ENCODE results near the gene INTS6. TPM values are rescaled to one million over a fixed set of nuclear protein-coding genes. Genes with fewer than 3 reads are reported as not detected.

The INTS6 gene
- total RNA-seq, 2 donors from 2014 or later: 27.0 to 29.1 TPM

GRCh38 chr13:51359352-51359751, 93.5 kb downstream of the INTS6 start:
- no peak for DNase-seq (ENCODE audit: low spot score)
- intact Hi-C loops (cut with DNase I): no loop called here

DNA sequence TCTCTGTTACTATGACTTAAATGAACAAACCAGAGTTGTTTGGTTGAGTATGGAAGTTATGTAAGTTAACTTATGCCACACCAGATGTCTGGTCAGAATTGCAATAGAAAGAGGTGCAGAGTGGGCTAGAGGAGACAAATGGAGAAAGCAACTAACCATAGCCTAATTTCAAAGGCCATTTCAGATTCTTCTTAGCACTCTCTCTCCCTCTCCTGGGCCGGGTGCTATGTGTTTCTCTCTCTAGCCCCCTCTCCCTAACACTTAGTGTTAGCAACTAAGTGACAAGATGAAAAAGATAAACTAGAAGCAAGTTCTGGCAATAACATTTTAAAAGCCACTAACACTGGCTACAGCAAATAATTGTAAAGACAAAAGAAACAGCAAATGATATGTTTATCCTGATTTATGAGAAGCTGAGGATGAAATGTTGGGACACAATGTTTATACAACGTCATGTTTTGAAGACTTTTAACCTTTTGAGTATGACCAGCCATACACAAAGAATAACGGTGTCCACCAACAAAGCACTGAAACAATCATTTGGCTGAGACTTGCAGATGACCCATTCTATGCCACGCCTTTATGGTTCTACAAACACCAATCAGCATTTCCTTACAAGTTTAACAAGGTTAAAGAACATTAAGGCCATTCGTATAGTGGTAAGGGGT, 94.8 kb downstream of the INTS6 start:
- DNase-seq (ENCODE audit: low spot score): no peak
- intact Hi-C loops (cut with DNase I): no loop called here

GRCh38 chr13:51355217-51355616, 97.6 kb downstream of the INTS6 start:
- intact Hi-C loops (cut with DNase I): no loop called here
- DNase-seq (ENCODE audit: low spot score): no peak

- intact Hi-C loops (cut with DNase I): no loop called here
- no peak for DNase-seq (ENCODE audit: low spot score)
These were observed 103.8 kb downstream of the INTS6 start for GRCh38 chr13:51349016-51349415.

GRCh38 chr13:51348069-51348967, 104.5 kb downstream of the INTS6 start:
- intact Hi-C loops (cut with DNase I): no loop called here
- DNase-seq (ENCODE audit: low spot score): no peak

DNA sequence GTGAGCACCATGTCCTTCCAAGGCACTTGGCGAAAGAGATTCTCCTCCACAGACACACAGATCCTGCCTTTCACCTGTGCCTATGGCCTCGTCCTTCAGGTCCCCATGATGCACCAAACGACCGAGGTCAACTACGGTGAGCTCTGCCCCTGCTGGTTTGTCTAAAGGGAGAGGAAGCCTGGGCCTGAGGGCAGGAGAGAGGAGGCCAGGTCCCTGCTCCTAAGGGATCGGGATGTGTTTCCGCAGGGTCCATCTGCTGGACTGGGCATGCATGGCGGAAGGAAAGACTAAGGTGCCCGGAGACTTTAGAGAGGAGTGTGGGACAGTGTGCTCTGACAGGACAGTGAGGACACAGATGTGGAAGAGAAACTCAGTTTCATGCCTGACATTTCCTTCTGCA, 105.7 kb downstream of the INTS6 start:
- no peak for DNase-seq (ENCODE audit: low spot score)
- intact Hi-C loops (cut with DNase I): no loop called here

GRCh38 chr13:51346397-51346796, 106.4 kb downstream of the INTS6 start:
- intact Hi-C loops (cut with DNase I): no loop called here
- no peak for DNase-seq (ENCODE audit: low spot score)

DNA sequence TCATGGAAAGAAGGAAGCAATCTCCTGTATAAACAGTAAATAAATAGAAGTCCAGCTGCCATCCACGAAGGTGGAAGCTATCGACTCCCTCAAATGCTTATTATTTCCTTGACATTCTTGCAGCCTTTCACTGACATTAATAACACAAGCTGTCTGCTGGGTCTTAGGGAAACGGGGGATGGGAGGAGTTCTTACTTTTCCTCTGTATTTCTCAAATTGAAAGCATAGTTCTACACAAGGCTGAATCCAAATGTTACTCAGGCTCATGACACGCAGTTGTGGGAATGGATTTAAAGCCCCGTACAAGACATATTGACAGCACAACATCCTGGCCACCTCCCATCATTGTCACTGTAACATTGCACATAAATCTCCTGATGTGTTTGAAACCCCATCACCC, 109.4 kb downstream of the INTS6 start:
- intact Hi-C loops (cut with DNase I): no loop called here
- DNase-seq (ENCODE audit: low spot score): no peak

DNA sequence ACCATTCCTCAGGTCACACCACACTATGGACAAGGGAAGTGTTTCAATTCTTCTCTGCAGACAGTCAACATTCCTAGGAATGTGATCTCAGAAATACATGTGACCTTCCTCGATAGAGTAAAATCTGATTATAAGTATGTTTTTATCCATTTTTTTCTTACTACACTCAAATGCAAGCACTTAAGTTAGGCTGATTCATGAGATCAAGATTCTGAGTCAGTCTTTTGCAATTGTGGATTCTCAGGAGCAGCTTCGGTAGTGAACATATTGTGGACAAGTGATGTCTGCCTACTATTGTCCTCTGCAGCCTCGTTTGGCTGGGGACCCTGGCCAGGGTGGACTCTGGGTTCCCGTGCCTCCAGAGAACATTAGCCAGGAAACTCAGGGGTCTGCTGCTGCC, 110.1 kb downstream of the INTS6 start:
- DNase-seq (ENCODE audit: low spot score): no peak
- intact Hi-C loops (cut with DNase I): no loop called here

DNA sequence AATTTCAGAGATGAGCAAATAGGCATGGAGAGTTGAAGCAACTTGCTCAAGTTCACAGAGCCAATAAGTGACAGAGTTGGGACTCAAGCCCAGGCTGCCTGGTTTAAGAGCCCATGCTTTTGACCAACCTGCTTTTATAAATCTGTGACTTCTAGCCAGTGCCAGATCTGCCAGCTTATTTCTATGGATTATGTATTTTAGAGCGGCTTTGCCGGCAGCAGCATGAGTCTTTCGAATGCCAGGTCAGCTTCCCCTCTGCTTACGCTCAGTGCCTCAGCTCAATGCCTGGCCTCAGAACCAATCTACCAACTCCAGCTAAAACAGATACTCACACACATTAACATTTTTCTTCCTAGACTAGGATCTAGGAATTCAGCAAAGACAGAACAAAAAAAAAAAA, 111.0 kb downstream of the INTS6 start:
- DNase-seq (ENCODE audit: low spot score): no peak
- intact Hi-C loops (cut with DNase I): no loop called here

DNA sequence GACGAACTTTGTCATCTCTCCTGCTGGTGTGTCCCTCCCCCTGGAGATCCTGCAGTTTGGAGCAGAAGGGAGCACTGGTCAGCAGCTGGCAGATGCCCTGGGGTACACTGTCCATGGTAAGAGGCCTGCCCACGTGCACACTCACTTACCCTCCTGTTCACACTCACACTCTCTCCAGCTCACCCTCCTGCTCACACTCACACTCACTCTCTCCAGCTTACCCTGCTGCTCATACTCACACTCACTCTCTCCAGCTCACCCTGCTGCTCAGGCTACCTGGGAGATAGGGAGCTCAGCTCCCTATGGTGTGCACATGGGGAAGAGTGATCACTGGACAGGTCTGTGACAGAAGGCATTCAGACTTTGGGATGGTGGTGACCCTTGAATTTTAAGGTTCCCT, 111.6 kb downstream of the INTS6 start:
- DNase-seq (ENCODE audit: low spot score): no peak
- intact Hi-C loops (cut with DNase I): no loop called here

GRCh38 chr13:51339952-51340732, 112.7 kb downstream of the INTS6 start:
- DNase-seq (ENCODE audit: low spot score): no peak
- intact Hi-C loops (cut with DNase I): no loop called here

- intact Hi-C loops (cut with DNase I): no loop called here
- DNase-seq (ENCODE audit: low spot score): no peak
These were observed 113.5 kb downstream of the INTS6 start, which contains the start of gene SERPINE3 for GRCh38 chr13:51339354-51339753. TSS of gene SERPINE3 (plus strand) at chr13:51339691. CDS start at chr13:51341092, 1,401 bp downstream.

DNA sequence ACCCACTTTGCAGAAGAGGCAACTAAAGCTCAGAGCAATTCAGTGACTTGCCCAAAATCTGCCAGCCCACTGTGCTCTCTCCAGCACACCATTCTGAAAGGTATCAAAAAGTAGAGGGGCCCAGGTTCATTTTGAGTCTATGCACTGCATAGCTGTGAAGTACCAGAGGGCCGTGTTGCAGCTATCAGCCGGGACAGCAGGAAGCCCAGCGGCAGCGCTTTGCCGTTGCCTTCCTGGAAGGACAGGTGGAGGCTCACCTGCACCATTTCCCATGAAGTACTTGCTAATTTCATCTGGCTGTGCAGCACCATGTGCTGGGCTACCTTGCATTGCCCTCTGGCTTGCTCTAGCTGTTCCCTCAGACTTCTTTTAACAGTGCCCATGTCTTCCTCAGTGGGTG, 116.1 kb downstream of the INTS6 start:
- DNase-seq (ENCODE audit: low spot score): no peak
- intact Hi-C loops (cut with DNase I): no loop called here

DNA sequence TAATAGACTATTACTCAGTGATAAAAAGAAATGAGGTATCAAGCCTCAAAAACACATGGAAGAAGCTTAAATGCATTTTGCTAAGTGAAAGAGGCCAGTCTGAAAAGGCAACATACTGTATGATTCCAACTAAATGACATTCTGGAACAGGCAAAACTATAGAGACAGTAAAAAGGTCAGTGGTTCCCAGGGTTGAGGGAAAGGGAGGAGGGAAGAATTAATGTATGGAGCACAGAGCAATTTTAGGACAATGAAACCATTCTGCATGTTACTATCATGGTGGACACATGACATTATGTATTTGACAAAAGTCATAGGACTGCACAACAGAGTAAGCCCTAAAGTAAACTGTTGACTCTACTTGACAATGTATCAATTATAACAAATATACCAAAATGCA, 119.0 kb downstream of the INTS6 start:
- DNase-seq (ENCODE audit: low spot score): no peak
- intact Hi-C loops (cut with DNase I): no loop called here

- DNase-seq (ENCODE audit: low spot score): no peak
These were observed 119.4 kb downstream of the INTS6 start for GRCh38 chr13:51333421-51333820.

DNA sequence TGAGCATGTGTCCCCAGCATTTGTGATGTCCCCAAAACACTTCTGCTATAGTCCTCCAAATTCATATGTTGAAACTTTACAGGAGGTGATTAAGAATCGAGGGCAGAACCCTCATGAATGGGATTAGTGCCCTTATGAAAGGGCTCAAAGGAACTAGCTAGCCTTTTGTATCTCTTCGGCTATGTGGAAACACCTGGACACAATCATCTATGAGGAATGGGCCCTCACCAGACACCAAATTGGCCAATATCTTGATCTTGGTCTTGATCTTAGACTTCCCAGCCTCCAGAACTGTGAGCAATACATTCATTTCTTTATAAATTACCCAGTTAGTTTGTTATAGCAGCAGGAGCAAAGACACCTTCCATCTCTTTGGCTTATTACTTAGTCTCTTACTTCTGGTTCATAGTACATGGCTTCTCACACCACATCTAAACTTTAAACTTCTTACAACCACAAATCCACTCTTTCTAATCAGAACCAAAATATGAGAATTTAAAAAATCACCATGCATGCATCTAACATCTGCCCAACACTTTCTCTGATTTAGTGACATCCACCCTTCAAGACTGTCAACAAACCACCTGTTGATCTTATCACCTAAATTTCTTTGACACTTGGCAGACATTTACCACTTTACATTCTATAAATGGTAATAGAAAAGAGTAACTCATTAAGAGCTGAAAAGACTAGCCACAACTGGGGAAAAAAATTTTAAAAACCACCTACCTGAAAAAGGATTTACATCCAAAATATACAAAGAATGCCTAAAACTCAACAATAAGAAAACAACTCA, 120.1 kb downstream of the INTS6 start:
- intact Hi-C loops (cut with DNase I): no loop called here

More at GRCh38 chr13:51333421-51333820, 119.4 kb downstream of the INTS6 start:
- intact Hi-C loops (cut with DNase I): no loop called here

DNA sequence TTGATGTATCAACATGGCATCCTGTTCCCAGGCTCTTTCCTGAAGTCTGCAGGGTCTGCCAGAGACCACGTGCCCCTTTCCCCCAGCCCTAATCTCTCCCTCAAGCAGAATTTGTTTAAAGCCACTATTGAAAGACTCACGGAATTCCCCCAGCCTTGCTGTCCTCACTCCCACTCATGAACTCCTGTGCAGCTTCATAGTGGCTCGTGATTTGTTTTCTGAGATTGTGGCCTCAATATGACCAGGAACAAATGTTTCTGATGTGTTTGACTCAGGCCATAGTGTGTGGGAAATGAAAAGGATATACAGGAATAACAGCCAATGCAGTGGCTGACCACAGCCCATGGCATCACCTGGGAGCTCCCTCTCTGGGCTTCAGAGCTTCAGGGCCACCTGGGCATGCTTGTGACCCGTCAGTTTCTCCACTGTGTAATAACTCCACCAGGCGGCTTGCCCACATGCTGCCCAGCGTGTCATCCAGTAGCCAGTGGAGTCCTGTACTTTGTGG, 121.4 kb downstream of the INTS6 start:
- DNase-seq (ENCODE audit: low spot score): no peak
- intact Hi-C loops (cut with DNase I): no loop called here

More for the DNA sequence above, 120.1 kb downstream of the INTS6 start:
- no peak for DNase-seq (ENCODE audit: low spot score)

- DNase-seq (ENCODE audit: low spot score): no peak
These were observed 122.0 kb downstream of the INTS6 start for GRCh38 chr13:51330791-51331190.

More at GRCh38 chr13:51330791-51331190, 122.0 kb downstream of the INTS6 start:
- intact Hi-C loops (cut with DNase I): no loop called here

Measured in posterior vena cava (tissue), 2 donors.